22Rv1 (cell line): ENCODE results near the gene JMJD1C.

ENCODE experiments used
- CTCF ChIP-seq: fragments of 450-650 bp; IDR thresholded peaks from 2 replicates; pipeline ENCODE4 v1.5.1; 2017; ENCODE audit warnings: mild to moderate bottlenecking
- ZFX ChIP-seq: fragments of 450-650 bp; IDR thresholded peaks from 2 replicates; pipeline ENCODE4 v1.6.1; 2017; ENCODE audit warnings: antibody characterized with exemption, borderline replicate concordance

GRCh38 chr10:63392224-63392623 is 73.6 kb downstream of the JMJD1C start:
- TF ChIP-seq CTCF (no peak), ZFX (no peak)
